ENCODE data around the gene ISM2. TPM values are rescaled to one million over a fixed set of nuclear protein-coding genes. Genes with fewer than 3 reads are reported as not detected.

The ISM2 gene
- total RNA-seq, 2 donors from 2014 or later, result 0.59 to 26.6 TPM

DNA sequence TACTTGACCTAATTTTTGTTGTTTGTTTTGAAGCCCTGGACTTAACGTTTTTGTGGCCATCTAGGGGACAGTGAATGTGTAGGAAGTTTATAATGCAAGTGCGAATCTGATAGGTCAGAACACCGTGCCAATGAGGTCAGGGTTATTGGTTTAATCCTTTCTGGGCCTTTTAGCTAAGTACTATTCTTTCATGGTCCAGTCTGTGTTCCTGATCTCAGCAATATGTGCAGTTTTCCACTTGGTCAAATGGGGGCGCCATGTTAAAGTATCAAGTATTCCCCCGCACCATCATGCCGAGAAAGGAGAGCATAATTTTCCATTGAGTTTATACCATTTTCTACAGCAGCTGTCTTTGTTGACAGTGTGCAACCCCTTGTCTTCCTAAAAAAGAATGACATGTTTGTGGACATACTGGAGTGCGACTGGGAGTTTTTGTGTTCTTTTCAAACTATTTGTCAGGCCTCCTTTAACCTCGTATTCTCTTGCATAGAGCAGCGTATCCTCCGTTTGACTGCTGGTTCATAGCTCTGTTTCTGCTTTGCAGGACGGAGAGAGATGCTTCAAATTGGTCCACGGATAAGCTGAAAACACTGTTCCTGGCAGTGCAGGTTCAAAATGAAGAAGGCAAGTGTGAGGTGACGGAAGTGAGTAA lies 39.4 kb downstream of the ISM2 start:
- H3K4me3 ChIP-seq, result peak overlapping the region; percentile 71 to 84
- intact Hi-C loops (cut with DNase I), result loop anchor here (2.0 to 10.0 kb wide), 5 partner anchors 82 to 302 kb away; partner anchors contain the start of genes ALKBH1, SAMD15, SLIRP and SPTLC2
- no peaks in the 10 kb centered on the region for H3K9me3 ChIP-seq
- TF ChIP-seq POLR2AphosphoS5 (IDR thresholded peaks at IDR 0.05) (peak; percentile 8), POLR2A (IDR thresholded peaks at IDR 0.05) (no peak)
- TF ChIP-seq, protein P1, sequence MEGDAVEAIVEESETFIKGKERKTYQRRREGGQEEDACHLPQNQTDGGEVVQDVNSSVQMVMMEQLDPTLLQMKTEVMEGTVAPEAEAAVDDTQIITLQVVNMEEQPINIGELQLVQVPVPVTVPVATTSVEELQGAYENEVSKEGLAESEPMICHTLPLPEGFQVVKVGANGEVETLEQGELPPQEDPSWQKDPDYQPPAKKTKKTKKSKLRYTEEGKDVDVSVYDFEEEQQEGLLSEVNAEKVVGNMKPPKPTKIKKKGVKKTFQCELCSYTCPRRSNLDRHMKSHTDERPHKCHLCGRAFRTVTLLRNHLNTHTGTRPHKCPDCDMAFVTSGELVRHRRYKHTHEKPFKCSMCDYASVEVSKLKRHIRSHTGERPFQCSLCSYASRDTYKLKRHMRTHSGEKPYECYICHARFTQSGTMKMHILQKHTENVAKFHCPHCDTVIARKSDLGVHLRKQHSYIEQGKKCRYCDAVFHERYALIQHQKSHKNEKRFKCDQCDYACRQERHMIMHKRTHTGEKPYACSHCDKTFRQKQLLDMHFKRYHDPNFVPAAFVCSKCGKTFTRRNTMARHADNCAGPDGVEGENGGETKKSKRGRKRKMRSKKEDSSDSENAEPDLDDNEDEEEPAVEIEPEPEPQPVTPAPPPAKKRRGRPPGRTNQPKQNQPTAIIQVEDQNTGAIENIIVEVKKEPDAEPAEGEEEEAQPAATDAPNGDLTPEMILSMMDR (IDR thresholded peaks at IDR 0.05), result peak in 3 of 4 experiments; percentile 49 to 60 (median 54)
- H3K36me3 ChIP-seq, result peaks cover 6 to 22% of the 10 kb centered on the region in 2 donors
- DNase-seq (ENCODE audit: low spot score), result peak; percentile 54
- H3K27ac ChIP-seq, result peak overlapping the region in 1 of 2 donors; percentile 97
- H3K27me3 ChIP-seq (replicated peaks; ENCODE audit: insufficient read depth), result no peaks in the 10 kb centered on the region
- H3K4me1 ChIP-seq (replicated peaks), result no peaks in the 10 kb centered on the region
- 25% methylated on average over 13 of the region's 13 CpGs for WGBS

DNA sequence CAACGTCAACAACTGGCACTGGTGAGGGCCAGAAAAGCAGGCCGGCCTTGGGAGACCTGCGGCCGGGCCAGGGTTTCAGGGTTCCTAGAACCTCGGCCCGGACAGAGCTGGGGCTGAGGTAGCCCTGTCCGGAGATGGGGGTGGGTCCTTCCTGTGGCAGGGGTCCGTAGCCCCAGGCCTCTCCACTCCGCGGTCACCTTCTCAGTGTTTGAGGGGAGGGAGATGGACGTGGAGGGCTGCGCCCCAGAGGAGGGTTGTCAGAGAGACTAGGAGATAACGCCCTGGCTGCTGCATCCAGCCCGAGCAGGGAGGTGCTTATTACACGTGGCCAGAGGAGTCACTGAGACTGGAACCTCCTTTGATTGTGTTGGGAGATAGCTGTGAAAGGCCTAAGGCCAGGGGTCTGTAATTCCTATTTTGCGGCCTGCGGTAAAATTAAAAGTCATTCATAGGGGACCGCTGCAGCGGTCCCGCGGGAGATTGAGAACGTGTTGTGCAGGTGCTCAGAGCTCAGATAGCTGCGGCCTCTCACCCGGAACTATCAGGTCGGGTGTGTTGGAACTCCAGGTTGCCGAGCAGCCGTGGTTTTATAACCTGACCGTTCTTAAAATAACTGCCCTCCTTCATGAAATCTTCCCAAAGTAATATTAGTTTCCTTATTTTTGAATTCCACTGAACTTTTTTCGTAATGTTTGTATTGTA lies 40.2 kb downstream of the ISM2 start:
- intact Hi-C loops (cut with DNase I), result loop anchor here (2.0 to 10.0 kb wide), 5 partner anchors 81 to 301 kb away; partner anchors contain the start of genes ALKBH1, SAMD15, SLIRP and SPTLC2

DNA sequence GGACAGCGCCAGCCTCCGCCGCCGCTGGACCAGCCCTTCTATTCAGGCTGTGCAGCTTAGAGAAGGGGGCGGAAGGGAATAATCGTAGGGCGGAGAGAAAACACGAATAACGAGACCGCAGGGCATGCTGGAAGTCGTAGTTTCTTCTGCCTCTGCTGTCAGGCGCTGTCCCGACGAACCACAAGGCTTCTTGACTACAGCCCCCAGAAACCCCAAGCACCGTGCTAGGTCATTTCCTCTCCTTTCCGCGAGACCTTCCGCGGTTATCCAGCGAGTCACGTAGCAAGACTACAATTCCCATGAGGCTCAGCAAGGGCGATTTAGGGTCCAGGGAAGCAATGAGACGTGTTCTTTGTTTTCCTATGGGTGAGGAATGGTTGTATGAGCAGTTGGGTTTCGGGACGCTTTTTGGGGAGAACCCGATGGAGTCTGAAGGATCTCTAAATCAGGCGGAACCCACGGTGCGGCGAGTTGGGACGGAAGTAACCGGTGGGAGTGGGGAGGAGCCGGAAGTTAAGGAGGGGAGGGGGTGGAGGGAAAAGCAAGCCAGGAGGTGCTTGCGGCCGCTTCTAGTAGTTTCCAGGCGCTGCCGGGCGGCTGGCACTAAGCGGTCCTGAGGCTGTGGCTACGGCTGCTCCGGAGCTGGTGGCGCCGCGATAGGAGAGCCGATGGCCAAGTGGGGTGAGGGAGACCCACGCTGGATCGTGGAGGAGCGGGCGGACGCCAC lies 40.9 kb downstream of the ISM2 start, which contains the start of the genes AHSA1 and VIPAS39:
Gene AHSA1 (plus strand): TSS at position 572 of the 727 bp plus-strand sequence. CDS start 97 bp downstream, at position 669.
Gene VIPAS39 (minus strand): TSS at position 80 of the 727 bp plus-strand sequence. CDS start 3,499 bp downstream, outside the sequence.
- Histone ChIP-seq H3K27me3 (replicated peaks; ENCODE audit: insufficient read depth) (no peaks in the 10 kb centered on the region), H3K27ac (peak within 1 kb of the TSS; percentile 92 to 97), H3K9me3 (no peaks in the 10 kb centered on the region), H3K4me3 (peak within 1 kb of the TSS; percentile 71 to 84), H3K4me1 (replicated peaks) (no peaks in the 10 kb centered on the region), H3K36me3 (peaks cover 4 to 10% of the 10 kb centered on the region in 2 donors)
- under 1% methylated on average over 50 of the region's 50 CpGs for WGBS
- peak; percentile 97 for DNase-seq (ENCODE audit: low spot score)
- peak; percentile 78 for TF ChIP-seq POLR2A (IDR thresholded peaks at IDR 0.05)
- TF ChIP-seq, protein P1 (IDR thresholded peaks at IDR 0.05), result peak in 1 of 4 experiments; percentile 14
- peak; percentile 86 for TF ChIP-seq POLR2AphosphoS5 (IDR thresholded peaks at IDR 0.05)
- intact Hi-C loops (cut with DNase I), result loop anchor here (2.0 to 10.0 kb wide), 6 partner anchors 80 to 300 kb away; partner anchors contain the start of genes ALKBH1, GSTZ1, POMT2 and SAMD15

More for the DNA sequence above, 40.2 kb downstream of the ISM2 start:
- H3K27ac ChIP-seq, result peak overlapping the region; percentile 92 to 97
- H3K4me3 ChIP-seq, result peak overlapping the region; percentile 71 to 84
- under 1% methylated on average over 29 of the region's 29 CpGs for WGBS
- TF ChIP-seq POLR2AphosphoS5 (IDR thresholded peaks at IDR 0.05) (no peak), POLR2A (IDR thresholded peaks at IDR 0.05) (no peak)
- TF ChIP-seq, protein P1 (IDR thresholded peaks at IDR 0.05), result no peak
- no peaks in the 10 kb centered on the region for H3K27me3 ChIP-seq (replicated peaks; ENCODE audit: insufficient read depth)
- peak; percentile 7 for DNase-seq (ENCODE audit: low spot score)
- no peaks in the 10 kb centered on the region for H3K9me3 ChIP-seq
- H3K36me3 ChIP-seq, result peaks cover 6 to 16% of the 10 kb centered on the region in 2 donors
- no peaks in the 10 kb centered on the region for H3K4me1 ChIP-seq (replicated peaks)

DNA sequence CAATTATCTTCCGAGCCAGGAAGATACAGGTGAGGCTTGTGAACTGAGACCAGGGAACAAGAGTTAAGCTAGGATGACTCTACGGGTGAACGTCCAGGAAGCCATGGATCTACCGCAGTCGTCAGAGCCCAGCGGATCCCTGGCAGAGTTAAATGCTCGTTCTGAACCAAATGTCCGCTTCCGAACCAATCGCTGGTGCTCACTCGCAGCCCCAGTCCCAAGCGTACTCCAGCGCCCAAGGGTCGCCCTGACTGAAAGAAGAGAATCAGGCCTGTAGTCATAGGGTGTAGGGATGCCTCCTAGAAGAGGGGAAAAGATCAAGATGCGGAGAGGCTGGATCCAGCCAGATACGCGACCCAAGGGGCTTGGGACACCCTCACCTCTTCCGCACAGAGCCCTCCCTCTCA lies 41.5 kb downstream of the ISM2 start:
- peaks cover 0 to 4% of the 10 kb centered on the region in 2 donors for H3K36me3 ChIP-seq
- H3K4me3 ChIP-seq, result peak overlapping the region; percentile 71 to 84
- intact Hi-C loops (cut with DNase I), result loop anchor here (2.0 to 10.0 kb wide), 4 partner anchors 80 to 300 kb away; partner anchors contain the start of genes ALKBH1, GSTZ1, POMT2 and SAMD15
- 2% methylated on average over 18 of the region's 18 CpGs for WGBS
- TF ChIP-seq, protein P1 (IDR thresholded peaks at IDR 0.05), result no peak
- TF ChIP-seq POLR2AphosphoS5 (IDR thresholded peaks at IDR 0.05), result no peak
- TF ChIP-seq POLR2A (IDR thresholded peaks at IDR 0.05), result no peak
- H3K27ac ChIP-seq, result peak overlapping the region; percentile 92 to 97
- H3K4me1 ChIP-seq (replicated peaks), result no peaks in the 10 kb centered on the region
- no peaks in the 10 kb centered on the region for H3K27me3 ChIP-seq (replicated peaks; ENCODE audit: insufficient read depth)
- no peaks in the 10 kb centered on the region for H3K9me3 ChIP-seq
- no peak for DNase-seq (ENCODE audit: low spot score)

All from prostate gland (tissue), 2 donors.